ENCODE measurements around the gene DLL1. TPM values are rescaled to one million over a fixed set of nuclear protein-coding genes. Genes with fewer than 3 reads are reported as not detected.
A peak's percentile ranks its signal among the peaks of the same experiment; 100 is the strongest.

Gene DLL1
- total and polyA plus RNA-seq, 4 experiments from 2014 or later = 0.07 to 3.4 (median 1.7) TPM; not detected in 1

GRCh38 chr6:170295510-170296422, 4.9 kb upstream of the DLL1 start:
- peak in 4 of 5 donors; percentile 43 to 50 (median 45) for DNase-seq
- peaks cover 37% of the 10 kb centered on the region for H3K27me3 ChIP-seq (ENCODE audit: insufficient read depth, low read length)
- Mint-ChIP-seq H3K27me3 (peaks cover 38 to 51% of the 10 kb centered on the region in 2 donors), H3K9me3 (no peaks in the 10 kb centered on the region), H3K4me1 (peaks cover 24 to 43% (median 30%) of the 10 kb centered on the region in 4 donors), H3K36me3 (peaks cover 0 to 2% of the 10 kb centered on the region in 2 donors), H3K27ac (no peak overlapping the region), H3K4me3 (peak overlapping the region; percentile 69 to 80 (median 76))
- POLR2A ChIA-PET (ENCODE audit: partially characterized antibody) = interaction anchor here (1.2 to 4.3 kb wide), 3 partner anchors 12 to 207 kb away, joined by 5 to 22 read pairs (median 8); partner anchors contain the start of gene FAM120B
- H3K4me1 ChIP-seq (ENCODE audit: insufficient read depth, low read length) = peaks cover 53% of the 10 kb centered on the region
- CTCF ChIA-PET (ENCODE audit: partially characterized antibody) = interaction anchor here (6.2 kb wide), 1 partner anchor 8 kb away, joined by 31 read pairs; no protein-coding TSS in a partner anchor
- no peaks in the 10 kb centered on the region for H3K36me3 ChIP-seq (ENCODE audit: insufficient read depth, low read length)
- intact Hi-C loops (cut with micrococcal nuclease) = no loop called here
- peak overlapping the region; percentile 17 to 49 for H3K4me3 ChIP-seq (ENCODE audit: low read length in 2 of 2)
- H3K9me3 ChIP-seq (ENCODE audit: control insufficient read depth in 1 of 2, low read length in 2 of 2) = no peaks in the 10 kb centered on the region
- no peak overlapping the region for H3K27ac ChIP-seq (ENCODE audit: low read depth, low read length)

DNA sequence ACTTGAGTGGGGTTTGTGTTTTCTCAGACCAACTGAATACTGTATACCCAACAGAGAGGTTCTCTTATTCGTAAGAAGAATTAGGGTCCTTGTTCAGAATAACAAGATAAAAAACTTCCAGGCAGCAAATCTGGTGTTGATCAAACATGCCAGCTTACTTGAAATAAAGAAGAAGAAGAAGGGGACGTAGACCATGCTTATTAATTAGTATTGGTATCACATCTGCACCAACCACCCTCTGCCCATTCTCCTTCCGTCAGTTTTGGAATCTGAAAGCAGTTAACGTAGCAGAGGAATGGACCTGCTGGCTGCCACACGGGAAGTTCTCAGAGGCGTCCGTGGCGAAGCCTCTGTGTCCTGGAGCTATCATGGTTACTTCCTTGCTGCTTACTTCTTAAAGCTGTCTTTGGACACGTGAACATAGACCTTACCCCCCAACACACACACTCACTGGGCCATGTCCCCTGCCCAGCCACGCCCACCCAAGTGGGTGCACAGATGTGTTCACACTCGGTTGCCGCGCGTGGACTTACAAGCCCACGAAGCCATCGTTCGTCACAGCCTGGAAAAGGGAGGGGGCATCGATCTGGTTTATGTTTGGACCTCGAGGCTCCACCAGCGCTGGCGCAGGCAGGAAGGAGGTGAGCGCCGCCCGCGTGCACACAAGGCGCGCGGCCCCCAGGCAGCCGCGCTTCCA, 4.1 kb upstream of the DLL1 start:
- ChIA-PET CTCF (ENCODE audit: partially characterized antibody) (interaction anchor here (1.0 to 6.2 kb wide), 4 partner anchors 9 to 345 kb away, joined by 3 to 31 read pairs (median 4); no protein-coding TSS in a partner anchor), POLR2A (ENCODE audit: partially characterized antibody) (interaction anchor here (1.2 to 4.3 kb wide), 3 partner anchors 12 to 206 kb away, joined by 5 to 22 read pairs (median 8); partner anchors contain the start of gene FAM120B)
- Histone ChIP-seq H3K4me3 (ENCODE audit: low read length in 2 of 2) (peak overlapping the region in 1 of 2 donors; percentile 49), H3K9me3 (ENCODE audit: control insufficient read depth in 1 of 2, low read length in 2 of 2) (no peaks in the 10 kb centered on the region), H3K27me3 (ENCODE audit: insufficient read depth, low read length) (peaks cover 37% of the 10 kb centered on the region), H3K27ac (ENCODE audit: low read depth, low read length) (no peak overlapping the region), H3K4me1 (ENCODE audit: insufficient read depth, low read length) (peaks cover 53% of the 10 kb centered on the region), H3K36me3 (ENCODE audit: insufficient read depth, low read length) (no peaks in the 10 kb centered on the region)
- Mint-ChIP-seq H3K4me1 (peaks cover 24 to 43% (median 30%) of the 10 kb centered on the region in 4 donors), H3K27ac (peak overlapping the region in 4 of 7 donors; percentile 4 to 85 (median 34)), H3K27me3 (peaks cover 37 to 48% of the 10 kb centered on the region in 2 donors), H3K9me3 (no peaks in the 10 kb centered on the region), H3K36me3 (peaks cover 0 to 4% of the 10 kb centered on the region in 2 donors), H3K4me3 (peak overlapping the region; percentile 70 to 91 (median 74))
- DNase-seq = no peak
- intact Hi-C loops (cut with micrococcal nuclease) = loop anchor here (5.0 kb wide), 2 partner anchors 148 to 208 kb away; no protein-coding TSS in a partner anchor

DNA sequence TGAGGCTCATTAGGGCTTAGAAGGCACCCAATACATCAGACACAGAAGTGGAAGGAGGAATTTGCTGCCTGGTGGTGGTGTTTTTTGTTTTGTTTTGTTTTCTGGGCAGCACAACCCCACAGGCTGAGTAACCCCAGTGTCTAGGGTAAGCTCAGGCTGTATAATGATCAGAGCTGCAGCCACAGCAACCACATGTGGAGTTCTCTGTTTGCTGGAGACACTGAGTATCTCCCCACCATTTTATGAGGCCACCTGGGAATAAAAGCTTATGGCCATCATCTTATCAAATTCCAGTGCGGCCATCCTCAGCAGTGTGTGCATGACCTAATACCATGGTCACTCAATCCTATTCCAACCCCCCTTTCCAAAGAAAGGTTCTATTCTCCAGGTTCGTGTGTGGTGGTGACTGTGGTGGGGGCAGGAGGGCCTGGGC, 3.4 kb upstream of the DLL1 start:
- H3K4me3 ChIP-seq (ENCODE audit: low read length in 2 of 2) = no peak overlapping the region
- Mint-ChIP-seq H3K4me1 (peaks cover 24 to 43% (median 30%) of the 10 kb centered on the region in 4 donors), H3K9me3 (no peaks in the 10 kb centered on the region), H3K27ac (peak overlapping the region in 1 of 7 donors; percentile 4), H3K4me3 (peak overlapping the region in 5 of 8 donors; percentile 71 to 91 (median 73)), H3K36me3 (peaks cover 0 to 4% of the 10 kb centered on the region in 2 donors), H3K27me3 (peaks cover 33 to 42% of the 10 kb centered on the region in 2 donors)
- CTCF ChIA-PET (ENCODE audit: partially characterized antibody) = interaction anchor here (1.0 to 6.2 kb wide), 4 partner anchors 10 to 344 kb away, joined by 3 to 31 read pairs (median 4); no protein-coding TSS in a partner anchor
- peaks cover 57% of the 10 kb centered on the region for H3K4me1 ChIP-seq (ENCODE audit: insufficient read depth, low read length)
- no peaks in the 10 kb centered on the region for H3K36me3 ChIP-seq (ENCODE audit: insufficient read depth, low read length)
- H3K27ac ChIP-seq (ENCODE audit: low read depth, low read length) = no peak overlapping the region
- POLR2A ChIA-PET (ENCODE audit: partially characterized antibody) = interaction anchor here (3.0 to 4.3 kb wide), 2 partner anchors 13 to 22 kb away, joined by 8 to 22 read pairs; partner anchors contain the start of gene FAM120B
- H3K27me3 ChIP-seq (ENCODE audit: insufficient read depth, low read length) = peaks cover 37% of the 10 kb centered on the region
- no peak for DNase-seq
- intact Hi-C loops (cut with micrococcal nuclease) = loop anchor here (5.0 kb wide), 2 partner anchors 147 to 207 kb away; no protein-coding TSS in a partner anchor
- H3K9me3 ChIP-seq (ENCODE audit: control insufficient read depth in 1 of 2, low read length in 2 of 2) = no peaks in the 10 kb centered on the region

- peaks cover 0 to 7% of the 10 kb centered on the region in 2 donors for H3K36me3 Mint-ChIP-seq
- DNase-seq = no peak
- ChIA-PET CTCF (ENCODE audit: partially characterized antibody) (interaction anchor here (0.7 to 6.2 kb wide), 13 partner anchors 11 to 473 kb away, joined by 3 to 31 read pairs (median 5); no protein-coding TSS in a partner anchor), POLR2A (ENCODE audit: partially characterized antibody) (interaction anchor here (0.8 to 4.1 kb wide), 4 partner anchors 13 to 304 kb away, joined by 3 to 22 read pairs (median 8); partner anchors contain the start of gene FAM120B)
- peaks cover 28 to 48% (median 34%) of the 10 kb centered on the region in 4 donors for H3K4me1 Mint-ChIP-seq
- H3K27ac Mint-ChIP-seq = peak overlapping the region in 1 of 7 donors; percentile 4
- Histone ChIP-seq H3K9me3 (ENCODE audit: control insufficient read depth in 1 of 2, low read length in 2 of 2) (no peaks in the 10 kb centered on the region), H3K27me3 (ENCODE audit: insufficient read depth, low read length) (peaks cover 41% of the 10 kb centered on the region), H3K27ac (ENCODE audit: low read depth, low read length) (no peak overlapping the region), H3K4me3 (ENCODE audit: low read length in 2 of 2) (no peak overlapping the region), H3K4me1 (ENCODE audit: insufficient read depth, low read length) (peaks cover 61% of the 10 kb centered on the region), H3K36me3 (ENCODE audit: insufficient read depth, low read length) (no peaks in the 10 kb centered on the region)
- H3K27me3 Mint-ChIP-seq = peaks cover 36 to 44% of the 10 kb centered on the region in 2 donors
- intact Hi-C loops (cut with micrococcal nuclease) = loop anchor here (1.0 to 5.0 kb wide), 5 partner anchors 146 to 503 kb away; no protein-coding TSS in a partner anchor
- H3K4me3 Mint-ChIP-seq = peak overlapping the region in 6 of 8 donors; percentile 22 to 91 (median 43)
- no peaks in the 10 kb centered on the region for H3K9me3 Mint-ChIP-seq
Measured at GRCh38 chr6:170293341-170294231, 2.7 kb upstream of the DLL1 start.

DNA sequence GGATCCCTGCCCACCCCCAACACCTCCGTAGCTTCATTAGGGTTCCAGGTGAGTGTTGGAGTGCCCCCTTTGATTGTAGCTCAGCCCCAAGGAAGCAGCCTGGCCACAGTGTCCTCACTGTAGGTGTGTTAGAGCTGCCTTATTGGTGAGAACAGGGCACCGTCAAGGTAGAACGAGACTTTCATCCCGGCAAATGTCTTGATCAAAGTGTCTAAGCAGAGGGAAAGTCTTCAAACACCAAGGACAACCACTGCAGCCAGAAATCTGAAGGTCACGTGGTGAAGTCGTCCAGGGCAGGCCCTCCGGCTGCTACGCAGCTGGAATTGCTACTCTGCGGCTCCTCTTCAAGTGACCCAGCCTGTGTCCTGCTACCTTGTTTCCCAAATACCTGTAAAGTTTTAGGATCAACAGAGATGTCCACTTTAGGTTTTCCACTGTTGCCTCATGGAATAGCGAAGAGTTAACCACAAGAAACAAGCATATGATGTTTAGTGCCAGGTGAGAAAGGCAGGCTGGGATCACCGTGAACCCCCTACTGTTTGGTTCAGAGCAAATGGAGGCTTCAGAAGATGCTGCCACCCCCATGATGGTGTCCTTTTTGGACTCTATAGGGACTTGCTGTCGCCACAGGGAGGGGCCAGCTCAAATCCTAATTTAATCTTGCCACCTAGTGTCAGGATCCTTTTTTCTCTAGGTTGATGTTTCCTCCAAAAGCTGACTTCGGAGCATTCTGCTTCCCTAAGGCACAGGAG, 1.7 kb upstream of the DLL1 start:
- peaks cover 43% of the 10 kb centered on the region for H3K27me3 ChIP-seq (ENCODE audit: insufficient read depth, low read length)
- ChIA-PET POLR2A (ENCODE audit: partially characterized antibody) (interaction anchor here (0.9 to 5.1 kb wide), 6 partner anchors 13 to 342 kb away, joined by 3 to 47 read pairs (median 9); partner anchors contain the start of gene FAM120B), CTCF (ENCODE audit: partially characterized antibody) (interaction anchor here (0.7 to 6.2 kb wide), 18 partner anchors 11 to 504 kb away, joined by 3 to 31 read pairs (median 4); no protein-coding TSS in a partner anchor)
- intact Hi-C loops (cut with micrococcal nuclease) = loop anchor here (1.0 to 5.0 kb wide), 7 partner anchors 14 to 502 kb away; partner anchors contain the start of gene FAM120B
- H3K27me3 Mint-ChIP-seq = peaks cover 37 to 43% of the 10 kb centered on the region in 2 donors
- no peak for DNase-seq
- H3K4me1 ChIP-seq (ENCODE audit: insufficient read depth, low read length) = peaks cover 69% of the 10 kb centered on the region
- H3K9me3 Mint-ChIP-seq = no peaks in the 10 kb centered on the region
- no peaks in the 10 kb centered on the region for H3K9me3 ChIP-seq (ENCODE audit: control insufficient read depth in 1 of 2, low read length in 2 of 2)
- peak overlapping the region; percentile 86 to 98 (median 90) for H3K4me3 Mint-ChIP-seq
- H3K27ac Mint-ChIP-seq = peak overlapping the region in 3 of 7 donors; percentile 18 to 79 (median 73)
- H3K36me3 ChIP-seq (ENCODE audit: insufficient read depth, low read length) = no peaks in the 10 kb centered on the region
- no peak overlapping the region for H3K27ac ChIP-seq (ENCODE audit: low read depth, low read length)
- peaks cover 0 to 7% of the 10 kb centered on the region in 2 donors for H3K36me3 Mint-ChIP-seq
- peaks cover 30 to 53% (median 38%) of the 10 kb centered on the region in 4 donors for H3K4me1 Mint-ChIP-seq
- peak overlapping the region in 1 of 2 donors; percentile 55 for H3K4me3 ChIP-seq (ENCODE audit: low read length in 2 of 2)

All from CD4-positive, alpha-beta memory T cell (primary cell).